Measurements from ENCODE around the gene TTC5.

The TTC5 gene

GRCh38 chr14:20314026-20314425 is 8.3 kb upstream of the TTC5 start:
- Histone ChIP-seq H3K9me2 (replicated peaks; ENCODE audit: control insufficient read depth, low read length) (no peaks in the 10 kb centered on the region), H3K27me3 (ENCODE audit: control insufficient read depth, low read length) (no peaks in the 10 kb centered on the region), H3K4me3 (ENCODE audit: low read length) (no peak overlapping the region), H3F3A (ENCODE audit: control insufficient read depth, insufficient read depth) (peaks cover 15% of the 10 kb centered on the region), H3K79me2 (ENCODE audit: control insufficient read depth, low read length) (peaks cover 17% of the 10 kb centered on the region), H3K27ac (ENCODE audit: low read depth, low read length) (no peak overlapping the region), H3K9me3 (ENCODE audit: control insufficient read depth, insufficient read depth, low read length) (no peaks in the 10 kb centered on the region), H4K20me1 (ENCODE audit: control insufficient read depth, insufficient read depth, low read depth, low read length) (no peaks in the 10 kb centered on the region; the same call in 1 of the 2 replicates), H3K36me3 (ENCODE audit: control insufficient read depth, low read length) (peaks cover 70% of the 10 kb centered on the region), H3K4me1 (ENCODE audit: control insufficient read depth, low read length) (no peaks in the 10 kb centered on the region), H3K4me2 (ENCODE audit: low read length) (no peak overlapping the region)
- no peak for TF ChIP-seq CTCF (IDR thresholded peaks at IDR 0.05; ENCODE audit: low read depth, low read length, poor library complexity, severe bottlenecking)
- TF ChIP-seq EZH2phosphoT487 (IDR thresholded peaks at IDR 0.05; ENCODE audit: borderline replicate concordance, low read length), result no peak

GRCh38 chr14:20306079-20306423 is 300 bp upstream of the TTC5 start:
- H3K4me3 ChIP-seq (ENCODE audit: low read length), result peak overlapping the region; percentile 100
- peaks cover 20% of the 10 kb centered on the region for H3K4me1 ChIP-seq (ENCODE audit: control insufficient read depth, low read length)
- H3F3A ChIP-seq (ENCODE audit: control insufficient read depth, insufficient read depth), result peaks cover 27% of the 10 kb centered on the region
- H3K9me3 ChIP-seq (ENCODE audit: control insufficient read depth, insufficient read depth, low read length), result no peaks in the 10 kb centered on the region
- no peaks in the 10 kb centered on the region for H3K27me3 ChIP-seq (ENCODE audit: control insufficient read depth, low read length)
- H3K79me2 ChIP-seq (ENCODE audit: control insufficient read depth, low read length), result peaks cover 30% of the 10 kb centered on the region
- H3K4me2 ChIP-seq (ENCODE audit: low read length), result no peak overlapping the region
- no peak for TF ChIP-seq EZH2phosphoT487 (IDR thresholded peaks at IDR 0.05; ENCODE audit: borderline replicate concordance, low read length)
- no peak for TF ChIP-seq CTCF (IDR thresholded peaks at IDR 0.05; ENCODE audit: low read depth, low read length, poor library complexity, severe bottlenecking)
- H3K9me2 ChIP-seq (replicated peaks; ENCODE audit: control insufficient read depth, low read length), result no peaks in the 10 kb centered on the region
- H3K36me3 ChIP-seq (ENCODE audit: control insufficient read depth, low read length), result peaks cover 9% of the 10 kb centered on the region
- no peak overlapping the region for H3K27ac ChIP-seq (ENCODE audit: low read depth, low read length)
- H4K20me1 ChIP-seq (ENCODE audit: control insufficient read depth, insufficient read depth, low read depth, low read length), result no peaks in the 10 kb centered on the region; the same call in 1 of the 2 replicates

GRCh38 chr14:20302042-20302755 is 3.6 kb downstream of the TTC5 start:
- H3K27me3 ChIP-seq (ENCODE audit: control insufficient read depth, low read length), result no peaks in the 10 kb centered on the region
- H3K4me1 ChIP-seq (ENCODE audit: control insufficient read depth, low read length), result peaks cover 20% of the 10 kb centered on the region
- H4K20me1 ChIP-seq (ENCODE audit: control insufficient read depth, insufficient read depth, low read depth, low read length), result no peaks in the 10 kb centered on the region
- peaks cover 35% of the 10 kb centered on the region for H3K36me3 ChIP-seq (ENCODE audit: control insufficient read depth, low read length)
- H3K4me2 ChIP-seq (ENCODE audit: low read length), result no peak overlapping the region
- H3K9me3 ChIP-seq (ENCODE audit: control insufficient read depth, insufficient read depth, low read length), result no peaks in the 10 kb centered on the region
- no peak overlapping the region for H3K27ac ChIP-seq (ENCODE audit: low read depth, low read length)
- peaks cover 10% of the 10 kb centered on the region for H3F3A ChIP-seq (ENCODE audit: control insufficient read depth, insufficient read depth)
- no peaks in the 10 kb centered on the region for H3K9me2 ChIP-seq (replicated peaks; ENCODE audit: control insufficient read depth, low read length)
- peaks cover 30% of the 10 kb centered on the region for H3K79me2 ChIP-seq (ENCODE audit: control insufficient read depth, low read length)
- TF ChIP-seq CTCF (IDR thresholded peaks at IDR 0.05; ENCODE audit: low read depth, low read length, poor library complexity, severe bottlenecking) (no peak), EZH2phosphoT487 (IDR thresholded peaks at IDR 0.05; ENCODE audit: borderline replicate concordance, low read length) (no peak)
- H3K4me3 ChIP-seq (ENCODE audit: low read length), result no peak overlapping the region

All from DOHH2 (cell line).